Activated T-helper 17 cell treated with anti-CD3 and anti-CD28 coated beads, Interleukin-2, amount 50 U/mL, for 72 hours (primary cell): ENCODE results near the gene DCDC2. TPM values are rescaled to one million over a fixed set of nuclear protein-coding genes. Genes with fewer than 3 reads are reported as not detected.
"Not testable (repeated sequence)": the region's sequence is repeated elsewhere in the genome, so short reads cannot be mapped to it uniquely, and the experiment has no call there.

Source experiments
- ATAC-seq: fragments of 150-1000 bp; cut with Tn5 transposase; replicated peaks from 2 replicates; pipeline ENCODE4 v1.10.0; 2021; ENCODE audit warnings: mild to moderate bottlenecking, moderate library complexity
- H3K27ac Mint-ChIP-seq: one replicate; pipeline ENCODE4 v1.8.0; 2022; ENCODE audit warnings: mixed read lengths
- H3K27me3 Mint-ChIP-seq: one replicate; pipeline ENCODE4 v1.8.0; 2022; ENCODE audit warnings: mixed read lengths
- H3K36me3 Mint-ChIP-seq: one replicate; pipeline ENCODE4 v1.8.0; 2022; ENCODE audit warnings: low read depth, mild to moderate bottlenecking, mixed read lengths
- H3K4me1 Mint-ChIP-seq: one replicate; pipeline ENCODE4 v1.8.0; 2022; ENCODE audit warnings: mixed read lengths
- H3K4me3 Mint-ChIP-seq: one replicate; pipeline ENCODE4 v1.8.0; 2022; ENCODE audit warnings: mild to moderate bottlenecking, mixed read lengths
- H3K9me3 Mint-ChIP-seq: one replicate; pipeline ENCODE4 v1.8.0; 2022; ENCODE audit warnings: mixed read lengths
- total RNA-seq, 2 donors: library from RNA; stranded (reverse); gene quantifications; one replicate each; pipeline ENCODE4 v1.2.3, GENCODE V29; 2022

DCDC2 gene
- total RNA-seq, 2 donors from 2014 or later: 0.11 TPM; not detected in 1

DNA sequence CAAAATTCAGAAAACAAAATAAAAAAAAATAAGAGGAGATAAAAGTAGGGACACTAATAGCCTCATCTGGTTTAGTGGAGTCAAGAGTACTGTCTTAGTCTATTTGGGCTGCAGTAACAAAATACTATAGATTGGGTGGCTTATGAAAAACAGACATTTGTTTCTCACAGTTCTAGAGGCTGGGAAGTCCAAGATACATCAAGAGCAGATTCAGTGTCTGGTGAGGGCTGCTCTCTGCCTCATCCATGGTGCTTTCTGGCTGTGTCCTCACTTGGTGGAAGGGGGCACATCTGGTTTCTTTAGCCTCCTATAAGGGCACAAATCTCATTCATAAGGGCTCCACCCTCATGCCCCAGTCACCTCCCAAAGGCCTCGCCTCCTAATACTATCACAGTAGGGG is 205.8 kb downstream of the DCDC2 start:
- no peak for ATAC-seq
- H3K4me1 Mint-ChIP-seq: no peaks in the 10 kb centered on the region
- H3K27me3 Mint-ChIP-seq: peaks cover 14% of the 10 kb centered on the region
- H3K27ac Mint-ChIP-seq: no peak overlapping the region
- H3K36me3 Mint-ChIP-seq: no peaks in the 10 kb centered on the region
- H3K9me3 Mint-ChIP-seq: no peaks in the 10 kb centered on the region
- no peak overlapping the region for H3K4me3 Mint-ChIP-seq

- no peaks in the 10 kb centered on the region for H3K36me3 Mint-ChIP-seq
- H3K4me3 Mint-ChIP-seq: no peak overlapping the region
- H3K27ac Mint-ChIP-seq: no peak overlapping the region
- H3K9me3 Mint-ChIP-seq: no peaks in the 10 kb centered on the region
- peaks cover 7% of the 10 kb centered on the region for H3K27me3 Mint-ChIP-seq
- no peak for ATAC-seq
- no peaks in the 10 kb centered on the region for H3K4me1 Mint-ChIP-seq
Observed at GRCh38 chr6:24149836-24150235, 208.0 kb downstream of the DCDC2 start.

- ATAC-seq: no peak
- H3K36me3 Mint-ChIP-seq: no peaks in the 10 kb centered on the region
- no peaks in the 10 kb centered on the region for H3K4me1 Mint-ChIP-seq
- peaks cover 7% of the 10 kb centered on the region for H3K27me3 Mint-ChIP-seq
- H3K9me3 Mint-ChIP-seq: no peaks in the 10 kb centered on the region
- no peak overlapping the region for H3K27ac Mint-ChIP-seq
- no peak overlapping the region for H3K4me3 Mint-ChIP-seq
Observed at GRCh38 chr6:24149296-24149695, 208.6 kb downstream of the DCDC2 start.

DNA sequence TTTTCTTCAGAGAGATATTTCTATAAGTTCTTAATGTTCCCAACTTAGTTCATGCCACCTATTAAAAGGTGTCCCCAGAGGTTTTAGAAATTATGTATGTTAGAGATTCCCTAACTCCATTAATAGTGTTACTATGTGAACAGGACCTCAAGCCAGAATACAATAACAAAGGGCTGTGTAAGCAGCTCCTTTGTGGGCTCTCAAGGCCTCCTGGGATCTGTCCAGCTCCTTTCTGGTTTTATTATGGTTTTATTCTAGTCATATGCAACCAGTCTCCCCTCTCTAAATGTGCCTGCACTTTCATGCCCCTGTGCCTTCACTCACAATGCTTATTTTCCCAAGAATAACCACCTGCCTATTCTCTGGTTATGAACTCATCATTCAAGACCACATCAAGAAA is 209.2 kb downstream of the DCDC2 start:
- H3K9me3 Mint-ChIP-seq: no peaks in the 10 kb centered on the region
- peaks cover 7% of the 10 kb centered on the region for H3K27me3 Mint-ChIP-seq
- H3K36me3 Mint-ChIP-seq: no peaks in the 10 kb centered on the region
- no peak overlapping the region for H3K27ac Mint-ChIP-seq
- H3K4me1 Mint-ChIP-seq: no peaks in the 10 kb centered on the region
- ATAC-seq: no peak
- no peak overlapping the region for H3K4me3 Mint-ChIP-seq

DNA sequence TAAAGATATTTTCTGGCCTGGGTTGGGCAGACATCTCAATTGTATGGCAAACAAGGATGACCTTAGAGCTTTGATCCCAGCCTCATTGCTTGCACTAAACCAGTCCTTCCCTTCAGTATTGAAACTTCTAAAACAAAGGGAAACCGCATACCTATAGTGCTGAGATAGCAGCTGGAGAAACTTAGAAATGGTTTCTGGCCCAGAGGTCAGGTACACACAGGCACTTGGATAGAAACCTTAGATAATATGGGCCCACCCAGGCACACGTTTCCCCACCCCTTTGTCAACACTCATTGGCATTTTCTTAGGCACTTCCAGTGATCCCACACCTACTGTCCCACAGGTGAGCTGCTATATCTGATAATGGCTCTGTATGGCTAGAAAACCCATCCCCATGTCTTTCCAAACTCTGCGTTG is 209.7 kb downstream of the DCDC2 start:
- Mint-ChIP-seq H3K27me3 (peaks cover 7% of the 10 kb centered on the region), H3K27ac (no peak overlapping the region), H3K36me3 (no peaks in the 10 kb centered on the region), H3K4me1 (no peaks in the 10 kb centered on the region), H3K4me3 (no peak overlapping the region), H3K9me3 (no peaks in the 10 kb centered on the region)
- no peak for ATAC-seq

- no peaks in the 10 kb centered on the region for H3K36me3 Mint-ChIP-seq
- peaks cover 7% of the 10 kb centered on the region for H3K27me3 Mint-ChIP-seq
- H3K4me1 Mint-ChIP-seq: no peaks in the 10 kb centered on the region
- H3K4me3 Mint-ChIP-seq: no peak overlapping the region
- no peak overlapping the region for H3K27ac Mint-ChIP-seq
- ATAC-seq: no peak
- H3K9me3 Mint-ChIP-seq: no peaks in the 10 kb centered on the region
Observed at GRCh38 chr6:24147511-24148153, 210.2 kb downstream of the DCDC2 start.

DNA sequence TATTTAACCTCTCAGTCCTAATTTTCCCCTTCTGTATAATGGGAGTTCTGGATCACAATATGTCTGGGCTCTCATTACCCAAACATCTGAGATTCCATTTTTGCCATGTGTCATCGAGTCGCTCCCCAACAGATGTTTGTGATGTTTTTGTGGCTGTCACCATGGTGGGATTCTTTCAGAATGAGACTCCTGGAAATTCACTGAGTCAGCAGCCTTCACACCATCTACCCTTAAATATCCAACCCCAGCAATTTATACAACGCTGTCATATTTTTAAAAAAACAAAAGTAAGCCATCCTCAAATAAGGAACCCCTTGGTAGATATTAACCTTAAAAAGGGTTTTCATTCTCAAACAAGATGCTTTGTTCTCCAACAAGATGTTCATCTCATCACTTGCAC is 211.0 kb downstream of the DCDC2 start:
- Mint-ChIP-seq H3K4me1 (no peaks in the 10 kb centered on the region), H3K4me3 (no peak overlapping the region)
- no peak for ATAC-seq

GRCh38 chr6:24145690-24146131 is 212.1 kb downstream of the DCDC2 start:
- Mint-ChIP-seq H3K36me3 (no peaks in the 10 kb centered on the region), H3K4me1 (no peaks in the 10 kb centered on the region), H3K9me3 (peaks cover 4% of the 10 kb centered on the region), H3K4me3 (no peak overlapping the region), H3K27ac (no peak overlapping the region), H3K27me3 (peaks cover 11% of the 10 kb centered on the region)
- no peak for ATAC-seq

More for the DNA sequence above, 211.0 kb downstream of the DCDC2 start:
- H3K27me3 Mint-ChIP-seq: peaks cover 7% of the 10 kb centered on the region
- H3K27ac Mint-ChIP-seq: no peak overlapping the region
- no peaks in the 10 kb centered on the region for H3K9me3 Mint-ChIP-seq
- H3K36me3 Mint-ChIP-seq: no peaks in the 10 kb centered on the region

DNA sequence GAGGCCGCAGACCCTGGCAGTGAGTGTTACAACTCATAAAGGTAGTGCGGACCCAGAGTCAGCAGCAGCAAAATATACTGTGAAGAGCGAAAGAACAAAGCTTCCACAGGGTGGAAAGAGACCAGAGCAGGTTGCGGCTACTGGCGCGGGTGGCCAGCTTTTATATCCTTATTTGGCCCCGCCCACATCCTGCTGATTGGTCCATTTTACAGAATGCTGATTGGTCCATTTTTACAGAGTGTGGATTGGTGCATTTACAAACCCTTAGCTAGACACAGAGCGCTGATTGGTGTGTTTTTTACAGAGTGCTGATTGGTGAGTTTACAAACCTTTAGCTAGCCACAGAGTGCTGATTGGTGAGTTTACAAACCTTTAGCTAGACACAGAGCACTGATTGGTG is 215.1 kb downstream of the DCDC2 start:
- H3K9me3 Mint-ChIP-seq: not testable (repeated sequence)

GRCh38 chr6:24140591-24140990 is 217.3 kb downstream of the DCDC2 start:
- Mint-ChIP-seq H3K4me3 (no peak overlapping the region), H3K27ac (no peak overlapping the region)

More for the DNA sequence above, 215.1 kb downstream of the DCDC2 start:
- not testable (repeated sequence) for H3K4me3 Mint-ChIP-seq, H3K27ac Mint-ChIP-seq, H3K27me3 Mint-ChIP-seq, H3K36me3 Mint-ChIP-seq, H3K4me1 Mint-ChIP-seq, ATAC-seq

DNA sequence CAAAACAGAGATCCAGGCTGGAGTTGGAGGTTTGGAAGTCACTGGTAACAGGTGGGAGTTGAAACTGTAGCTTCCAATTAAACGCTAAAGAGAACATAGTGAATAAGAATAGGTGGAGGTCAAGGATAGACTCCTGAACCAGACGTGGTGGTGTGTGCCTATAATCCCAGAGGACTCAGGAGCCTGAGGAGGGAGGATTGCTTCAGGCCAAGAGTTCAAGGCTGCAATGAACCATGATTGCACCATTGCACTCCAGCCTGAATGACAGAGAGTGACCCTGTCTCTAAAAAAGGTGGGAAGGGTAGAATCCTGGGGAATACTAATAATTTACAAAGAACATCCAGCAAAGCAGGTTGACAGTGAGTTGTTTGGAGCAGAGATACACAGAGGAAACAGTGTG is 218.2 kb downstream of the DCDC2 start:
- Mint-ChIP-seq H3K27me3 (peaks cover 11% of the 10 kb centered on the region), H3K4me1 (no peaks in the 10 kb centered on the region), H3K27ac (no peak overlapping the region), H3K9me3 (peaks cover 4% of the 10 kb centered on the region), H3K4me3 (no peak overlapping the region), H3K36me3 (no peaks in the 10 kb centered on the region)
- ATAC-seq: no peak

More at GRCh38 chr6:24140591-24140990, 217.3 kb downstream of the DCDC2 start:
- H3K4me1 Mint-ChIP-seq: no peaks in the 10 kb centered on the region
- peaks cover 4% of the 10 kb centered on the region for H3K27me3 Mint-ChIP-seq
- H3K9me3 Mint-ChIP-seq: peaks cover 4% of the 10 kb centered on the region
- ATAC-seq: no peak
- no peaks in the 10 kb centered on the region for H3K36me3 Mint-ChIP-seq

DNA sequence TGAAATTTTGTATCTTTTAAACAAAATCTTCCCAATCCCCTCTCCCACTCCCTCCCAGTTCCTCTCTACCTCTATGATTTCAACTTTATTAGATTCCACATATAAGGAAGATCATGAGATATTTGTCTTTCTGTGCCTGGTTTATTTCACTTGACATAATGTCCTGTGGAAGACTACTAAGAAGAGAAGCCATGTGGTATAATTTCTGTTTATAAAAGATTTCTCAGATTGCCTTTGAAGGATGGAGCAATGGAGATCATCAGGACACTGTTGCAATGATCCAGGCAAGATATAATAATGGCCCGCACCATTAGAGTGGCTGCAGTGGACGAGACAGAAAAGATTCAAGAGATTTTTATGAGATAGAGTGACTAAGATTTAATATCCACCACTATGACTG is 218.8 kb downstream of the DCDC2 start:
- no peak overlapping the region for H3K4me3 Mint-ChIP-seq
- no peaks in the 10 kb centered on the region for H3K36me3 Mint-ChIP-seq
- no peak for ATAC-seq
- peaks cover 4% of the 10 kb centered on the region for H3K9me3 Mint-ChIP-seq
- no peak overlapping the region for H3K27ac Mint-ChIP-seq
- no peaks in the 10 kb centered on the region for H3K4me1 Mint-ChIP-seq
- peaks cover 14% of the 10 kb centered on the region for H3K27me3 Mint-ChIP-seq

GRCh38 chr6:24131751-24132150 is 226.1 kb downstream of the DCDC2 start:
- Mint-ChIP-seq H3K36me3 (no peaks in the 10 kb centered on the region), H3K9me3 (peaks cover 3% of the 10 kb centered on the region), H3K4me3 (no peak overlapping the region), H3K27me3 (peaks cover 29% of the 10 kb centered on the region), H3K27ac (no peak overlapping the region), H3K4me1 (no peaks in the 10 kb centered on the region)
- ATAC-seq: no peak

DNA sequence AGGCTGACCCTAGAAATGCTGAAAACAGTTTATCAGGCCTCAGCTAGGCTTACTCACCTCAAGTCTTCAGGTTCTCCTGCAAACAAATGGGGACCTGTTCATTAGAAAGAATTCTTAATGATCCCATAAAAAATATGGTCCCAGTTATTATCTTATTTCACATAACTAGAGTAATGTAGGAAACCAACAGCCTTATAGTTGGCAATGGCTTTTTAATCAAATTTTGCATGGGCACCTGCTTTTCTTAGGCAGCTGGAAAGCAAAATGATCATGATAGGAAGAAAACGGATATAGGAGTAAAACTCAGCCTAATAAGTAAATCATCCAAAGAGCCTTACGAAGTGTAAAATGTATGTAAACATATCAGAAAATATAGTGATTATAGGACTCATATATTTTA is 230.5 kb downstream of the DCDC2 start:
- no peak overlapping the region for H3K27ac Mint-ChIP-seq
- H3K4me3 Mint-ChIP-seq: no peak overlapping the region
- no peaks in the 10 kb centered on the region for H3K36me3 Mint-ChIP-seq
- peaks cover 43% of the 10 kb centered on the region for H3K27me3 Mint-ChIP-seq
- ATAC-seq: no peak
- H3K9me3 Mint-ChIP-seq: peaks cover 9% of the 10 kb centered on the region
- H3K4me1 Mint-ChIP-seq: peaks cover 3% of the 10 kb centered on the region

GRCh38 chr6:24126586-24127192 is 231.2 kb downstream of the DCDC2 start:
- no peak overlapping the region for H3K4me3 Mint-ChIP-seq

More at GRCh38 chr6:24126586-24127192, 231.2 kb downstream of the DCDC2 start:
- Mint-ChIP-seq H3K27ac (no peak overlapping the region), H3K27me3 (peaks cover 44% of the 10 kb centered on the region), H3K4me1 (peaks cover 3% of the 10 kb centered on the region), H3K36me3 (no peaks in the 10 kb centered on the region), H3K9me3 (peaks cover 9% of the 10 kb centered on the region)
- no peak for ATAC-seq
